ENCODE measurements around the gene ZXDC. TPM values are rescaled to one million over a fixed set of nuclear protein-coding genes. Genes with fewer than 3 reads are reported as not detected.

Gene ZXDC
- total RNA-seq, 4 donors from 2014 or later = 54.0 to 77.4 (median 68.0) TPM

DNA sequence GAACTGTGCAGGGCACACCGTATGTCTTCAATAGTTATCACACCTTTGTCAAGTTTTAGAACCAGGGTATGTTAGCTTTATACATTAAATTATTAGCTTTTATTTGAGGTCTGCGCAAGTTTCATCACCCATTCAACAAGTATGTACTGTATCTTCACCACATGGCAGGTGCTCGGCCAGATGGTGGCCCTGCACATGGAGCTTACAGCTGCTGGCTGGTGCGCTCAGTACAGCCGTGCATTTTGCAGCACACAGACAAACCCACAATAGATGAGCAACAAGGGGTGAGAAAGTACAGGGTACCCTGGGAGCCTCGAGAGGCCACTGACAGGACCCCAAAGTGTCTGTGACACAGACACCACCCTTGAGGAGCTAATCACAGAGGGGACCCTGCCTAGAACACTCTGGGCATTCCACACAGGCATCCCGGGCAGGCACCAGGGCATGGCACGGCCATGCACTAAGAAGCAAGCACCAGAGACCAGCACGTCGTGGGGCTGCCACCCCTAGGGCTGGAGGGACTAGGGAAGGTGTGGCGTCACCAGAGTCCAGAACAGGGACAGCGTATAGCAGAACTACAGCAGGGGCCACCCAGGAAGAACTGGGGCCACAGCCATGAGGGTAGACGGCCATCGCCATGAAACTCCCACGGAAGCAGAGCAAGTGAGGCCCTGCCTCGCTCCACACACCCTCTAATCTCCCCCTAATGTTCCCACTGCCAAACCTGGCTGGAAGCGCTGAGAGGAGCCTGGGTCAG, 27.4 kb downstream of the ZXDC start:
- Histone ChIP-seq H3K36me3 (peaks cover 0 to 75% (median 7%) of the 10 kb centered on the region in 3 donors), H3K27ac (no peak overlapping the region), H3K27me3 (no peaks in the 10 kb centered on the region), H3K9me3 (no peaks in the 10 kb centered on the region), H3K4me3 (no peak overlapping the region), H3K4me1 (no peaks in the 10 kb centered on the region)
- DNase-seq (ENCODE audit: low spot score in 2 of 2) = no peak
- TF ChIP-seq, protein P1, sequence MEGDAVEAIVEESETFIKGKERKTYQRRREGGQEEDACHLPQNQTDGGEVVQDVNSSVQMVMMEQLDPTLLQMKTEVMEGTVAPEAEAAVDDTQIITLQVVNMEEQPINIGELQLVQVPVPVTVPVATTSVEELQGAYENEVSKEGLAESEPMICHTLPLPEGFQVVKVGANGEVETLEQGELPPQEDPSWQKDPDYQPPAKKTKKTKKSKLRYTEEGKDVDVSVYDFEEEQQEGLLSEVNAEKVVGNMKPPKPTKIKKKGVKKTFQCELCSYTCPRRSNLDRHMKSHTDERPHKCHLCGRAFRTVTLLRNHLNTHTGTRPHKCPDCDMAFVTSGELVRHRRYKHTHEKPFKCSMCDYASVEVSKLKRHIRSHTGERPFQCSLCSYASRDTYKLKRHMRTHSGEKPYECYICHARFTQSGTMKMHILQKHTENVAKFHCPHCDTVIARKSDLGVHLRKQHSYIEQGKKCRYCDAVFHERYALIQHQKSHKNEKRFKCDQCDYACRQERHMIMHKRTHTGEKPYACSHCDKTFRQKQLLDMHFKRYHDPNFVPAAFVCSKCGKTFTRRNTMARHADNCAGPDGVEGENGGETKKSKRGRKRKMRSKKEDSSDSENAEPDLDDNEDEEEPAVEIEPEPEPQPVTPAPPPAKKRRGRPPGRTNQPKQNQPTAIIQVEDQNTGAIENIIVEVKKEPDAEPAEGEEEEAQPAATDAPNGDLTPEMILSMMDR (IDR thresholded peaks at IDR 0.05) = no peak
- TF ChIP-seq POLR2A (IDR thresholded peaks at IDR 0.05) (no peak), EP300 (IDR thresholded peaks at IDR 0.05) (no peak)
- 87 to 91% methylated on average over 17 of the region's 17 CpGs for WGBS, 2 donors

DNA sequence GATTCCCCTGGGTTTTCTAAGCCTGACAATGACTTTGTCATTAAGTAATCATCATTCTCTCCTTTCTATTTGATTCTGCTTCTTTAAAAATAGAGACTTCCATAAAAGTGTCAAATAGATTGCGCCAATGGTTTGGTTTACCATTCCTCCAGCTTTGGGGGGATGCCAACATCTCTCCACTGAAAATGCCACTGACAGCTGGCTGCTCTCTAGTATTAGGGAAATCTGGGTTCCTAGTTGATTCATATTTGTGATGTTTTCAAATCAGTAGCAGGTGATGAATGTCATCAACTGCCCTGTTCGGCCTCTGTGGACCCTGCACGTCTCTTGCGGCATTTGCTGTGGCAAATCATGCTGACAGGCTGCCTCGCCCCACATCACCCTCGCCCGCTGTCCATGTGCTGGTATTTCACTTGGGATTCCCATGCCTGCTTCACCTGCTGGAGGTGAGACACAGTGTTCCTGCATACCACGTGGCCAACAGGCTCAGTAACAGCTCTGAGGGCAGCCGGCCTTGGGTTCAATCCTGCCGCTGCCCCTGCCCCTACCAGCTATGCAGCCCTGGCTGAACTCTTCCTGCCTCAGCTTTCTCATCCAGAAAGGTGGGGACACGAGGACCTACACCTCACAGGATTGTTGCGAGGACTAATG, 28.1 kb downstream of the ZXDC start:
- 77 to 84% methylated on average over 9 to 12 of the region's 12 CpGs for WGBS, 2 donors
- H3K27me3 ChIP-seq = no peaks in the 10 kb centered on the region
- H3K27ac ChIP-seq = no peak overlapping the region
- H3K4me3 ChIP-seq = no peak overlapping the region
- H3K9me3 ChIP-seq = no peaks in the 10 kb centered on the region
- peaks cover 0 to 73% (median 7%) of the 10 kb centered on the region in 3 donors for H3K36me3 ChIP-seq
- H3K4me1 ChIP-seq = no peaks in the 10 kb centered on the region
- DNase-seq (ENCODE audit: low spot score in 2 of 2) = no peak
- TF ChIP-seq EP300 (IDR thresholded peaks at IDR 0.05) = no peak
- no peak for TF ChIP-seq POLR2A (IDR thresholded peaks at IDR 0.05)
- TF ChIP-seq, protein P1 (IDR thresholded peaks at IDR 0.05) = no peak

DNA sequence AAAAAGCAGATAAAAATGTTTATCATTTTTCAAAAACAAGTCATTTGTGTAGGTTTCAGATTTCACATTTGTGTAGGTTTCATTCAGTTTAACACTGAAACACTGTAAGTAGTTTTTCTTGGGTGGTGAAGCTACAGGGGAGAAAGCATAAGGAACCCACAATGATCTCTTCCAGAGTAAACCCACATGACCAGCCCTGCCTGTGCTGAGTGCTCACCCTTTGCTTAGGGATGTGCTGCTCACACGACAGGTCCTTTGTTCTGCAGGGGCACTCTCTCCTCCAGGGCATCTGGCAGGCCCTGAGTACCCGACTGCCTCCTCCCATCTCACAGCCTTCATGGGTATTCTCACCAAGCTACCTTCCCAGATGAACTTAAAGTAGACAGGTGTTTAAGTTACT, 28.9 kb downstream of the ZXDC start:
- WGBS, 2 donors = 68 to 84% methylated on average over 2 of the region's 2 CpGs

DNA sequence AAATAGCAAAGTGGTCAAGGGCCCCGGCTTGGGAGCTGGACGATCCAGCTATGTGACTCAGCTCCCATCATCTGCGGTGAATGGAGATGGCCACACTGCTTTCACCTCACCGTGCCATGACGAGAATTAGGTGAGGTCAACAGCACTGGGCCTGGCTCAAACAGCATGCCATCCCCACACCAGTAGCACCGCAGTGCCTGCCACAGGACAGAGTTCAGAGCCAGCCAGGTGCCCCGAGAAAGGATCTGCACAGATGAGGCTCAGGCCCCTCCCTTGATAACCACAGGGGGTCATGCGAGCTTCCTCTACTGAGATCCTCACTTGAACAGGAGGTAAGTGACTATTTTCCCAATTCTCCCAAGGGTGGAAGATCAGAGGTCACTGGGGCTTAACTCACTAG, 29.4 kb downstream of the ZXDC start:
- no peak for TF ChIP-seq POLR2A (IDR thresholded peaks at IDR 0.05)
- no peak for TF ChIP-seq EP300 (IDR thresholded peaks at IDR 0.05)
- H3K4me1 ChIP-seq = no peaks in the 10 kb centered on the region
- H3K27me3 ChIP-seq = no peaks in the 10 kb centered on the region
- H3K36me3 ChIP-seq = peaks cover 0 to 66% (median 7%) of the 10 kb centered on the region in 3 donors
- no peak overlapping the region for H3K4me3 ChIP-seq
- no peaks in the 10 kb centered on the region for H3K9me3 ChIP-seq
- DNase-seq (ENCODE audit: low spot score in 2 of 2) = no peak
- H3K27ac ChIP-seq = no peak overlapping the region
- WGBS, 2 donors = 89% methylated on average over 7 to 8 of the region's 8 CpGs

More for the DNA sequence above, 28.9 kb downstream of the ZXDC start:
- Histone ChIP-seq H3K36me3 (peaks cover 0 to 66% (median 7%) of the 10 kb centered on the region in 3 donors), H3K4me1 (no peaks in the 10 kb centered on the region), H3K27me3 (no peaks in the 10 kb centered on the region), H3K4me3 (no peak overlapping the region), H3K27ac (no peak overlapping the region), H3K9me3 (no peaks in the 10 kb centered on the region)
- TF ChIP-seq POLR2A (IDR thresholded peaks at IDR 0.05) (no peak), EP300 (IDR thresholded peaks at IDR 0.05) (no peak)
- TF ChIP-seq, protein P1 (IDR thresholded peaks at IDR 0.05) = no peak
- DNase-seq (ENCODE audit: low spot score in 2 of 2) = no peak

DNA sequence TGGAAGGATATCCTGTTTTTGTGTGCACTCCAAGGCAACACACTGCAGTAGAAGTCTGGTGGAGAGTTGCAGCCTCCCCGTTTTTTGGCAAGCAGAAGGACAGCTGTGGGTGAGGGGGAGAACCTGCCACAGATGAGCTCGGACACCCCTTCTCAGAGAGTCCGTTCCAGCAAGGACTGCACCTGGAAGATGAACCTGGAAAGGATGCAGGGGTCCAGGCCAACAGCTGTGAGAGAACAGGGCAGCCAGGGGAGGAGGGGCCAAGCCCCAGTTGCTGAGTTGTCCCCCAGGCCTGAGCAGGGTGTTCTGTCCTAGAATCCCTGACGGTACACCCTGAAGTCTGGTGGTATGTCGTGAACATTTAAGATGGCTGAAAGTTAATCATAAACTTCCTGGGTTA, 30.2 kb downstream of the ZXDC start:
- Histone ChIP-seq H3K4me1 (no peaks in the 10 kb centered on the region), H3K9me3 (no peaks in the 10 kb centered on the region), H3K4me3 (no peak overlapping the region), H3K36me3 (peaks cover 0 to 66% (median 2%) of the 10 kb centered on the region in 3 donors), H3K27ac (no peak overlapping the region), H3K27me3 (no peaks in the 10 kb centered on the region)
- TF ChIP-seq EP300 (IDR thresholded peaks at IDR 0.05) (no peak), POLR2A (IDR thresholded peaks at IDR 0.05) (no peak)
- TF ChIP-seq, protein P1 (IDR thresholded peaks at IDR 0.05) = no peak
- DNase-seq (ENCODE audit: low spot score in 2 of 2) = no peak
- 58 to 61% methylated on average over 5 of the region's 5 CpGs for WGBS, 2 donors

Measured in tibial nerve (tissue), 4 donors.